BLaER1 (cell line): ENCODE data around the gene STK24.

ENCODE experiments used
- H3K27ac ChIP-seq: shearing (Covaris generic); formaldehyde crosslinking; 2 replicates; pipeline ENCODE4 v1.8.1; 2022
- H3K27me3 ChIP-seq: shearing (Covaris generic); formaldehyde crosslinking; 2 replicates; pipeline ENCODE4 v1.8.1; 2022
- H3K36me3 ChIP-seq: shearing (Covaris generic); formaldehyde crosslinking; 2 replicates; pipeline ENCODE4 v1.8.1; 2022
- H3K4me1 ChIP-seq: shearing (Covaris generic); formaldehyde crosslinking; 2 replicates; pipeline ENCODE4 v1.8.1; 2022
- H3K4me2 ChIP-seq: shearing (Covaris generic); formaldehyde crosslinking; 2 replicates; pipeline ENCODE4 v1.8.1; 2022
- H3K4me3 ChIP-seq: shearing (Covaris generic); formaldehyde crosslinking; 2 replicates; pipeline ENCODE4 v1.8.1; 2022
- H3K9ac ChIP-seq: shearing (Covaris generic); formaldehyde crosslinking; 2 replicates; pipeline ENCODE4 v1.8.1; 2022
- H3K9me3 ChIP-seq: shearing (Covaris generic); formaldehyde crosslinking; 2 replicates; pipeline ENCODE4 v1.8.1; 2022
- H4K20me1 ChIP-seq: shearing (Covaris generic); formaldehyde crosslinking; 2 replicates; pipeline ENCODE4 v1.8.1; 2022
- Cebpa-rat ChIP-seq: shearing (Covaris generic); IDR thresholded peaks from 2 replicates; pipeline ENCODE4 v1.8.1; 2022

Gene STK24

GRCh38 chr13:98534821-98535220 is 42.1 kb downstream of the STK24 start:
- Histone ChIP-seq H3K4me1 (peaks cover 29% of the 10 kb centered on the region), H3K4me2 (no peak overlapping the region), H4K20me1 (peaks cover 100% of the 10 kb centered on the region), H3K9me3 (no peaks in the 10 kb centered on the region), H3K27me3 (no peaks in the 10 kb centered on the region), H3K36me3 (peaks cover 63% of the 10 kb centered on the region), H3K27ac (no peak overlapping the region), H3K9ac (no peak overlapping the region), H3K4me3 (no peak overlapping the region)
- TF ChIP-seq Cebpa-rat = no peak

DNA sequence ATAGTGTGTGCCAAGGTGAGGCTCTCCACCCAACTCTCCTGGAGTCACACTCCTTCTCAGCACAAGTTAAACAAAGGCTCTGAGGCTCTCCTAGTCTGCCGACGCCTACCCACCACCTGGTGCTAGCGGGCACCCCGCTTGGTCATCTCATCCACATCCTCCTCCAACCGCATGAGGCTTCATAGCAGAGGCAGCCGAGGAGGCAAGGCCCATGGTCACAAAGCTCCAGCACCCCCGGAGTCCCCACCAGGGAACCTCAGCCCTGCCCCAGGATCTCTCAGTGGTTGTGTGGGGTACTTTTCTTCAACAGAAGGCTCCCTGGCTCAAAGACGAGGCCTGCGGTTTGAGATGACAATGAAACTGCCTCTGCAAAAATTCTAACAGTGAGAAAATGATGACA is 43.0 kb downstream of the STK24 start:
- Histone ChIP-seq H3K4me1 (peaks cover 20% of the 10 kb centered on the region), H3K4me2 (no peak overlapping the region), H4K20me1 (peaks cover 100% of the 10 kb centered on the region), H3K4me3 (no peak overlapping the region), H3K36me3 (peaks cover 61% of the 10 kb centered on the region), H3K27me3 (no peaks in the 10 kb centered on the region), H3K9me3 (no peaks in the 10 kb centered on the region), H3K27ac (no peak overlapping the region), H3K9ac (no peak overlapping the region)
- no peak for TF ChIP-seq Cebpa-rat

DNA sequence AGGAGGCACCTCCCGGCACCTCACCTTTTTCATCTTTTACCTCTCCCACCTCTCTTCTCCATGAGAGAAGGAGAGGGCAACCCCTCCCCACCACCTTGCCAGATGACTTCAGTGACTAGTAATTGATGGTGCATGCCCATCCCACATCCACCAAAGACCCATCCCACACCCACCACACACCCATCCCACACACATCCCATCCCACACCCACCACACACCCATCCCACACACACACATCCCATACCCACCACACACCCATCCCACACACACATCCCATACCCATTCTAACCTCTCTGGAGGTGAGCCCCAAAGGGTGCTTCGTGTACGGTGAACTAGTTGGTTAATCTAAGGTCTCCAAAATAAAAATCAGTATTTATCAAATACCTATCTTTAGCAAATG is 44.7 kb downstream of the STK24 start:
- peaks cover 100% of the 10 kb centered on the region for H4K20me1 ChIP-seq

DNA sequence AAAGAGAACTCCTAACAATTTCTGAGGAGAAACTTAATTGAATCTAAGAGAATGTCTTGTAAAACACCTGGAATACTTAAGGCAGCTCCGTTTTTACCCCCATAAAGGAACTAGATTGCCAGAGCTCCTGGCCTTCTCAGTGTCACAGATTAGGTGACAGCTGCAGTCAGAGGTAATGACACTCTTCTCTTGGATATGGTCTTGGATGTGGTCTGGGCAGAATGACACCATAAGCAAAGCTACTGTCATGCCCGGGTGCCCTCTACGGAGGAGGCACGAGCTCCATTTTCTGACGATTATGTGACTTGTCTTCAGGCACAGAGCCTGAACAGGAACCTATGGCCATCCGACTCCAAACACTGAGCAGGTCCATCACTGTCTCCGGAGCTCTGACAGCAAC is 46.7 kb downstream of the STK24 start:
- H4K20me1 ChIP-seq = peaks cover 100% of the 10 kb centered on the region
- H3K27me3 ChIP-seq = no peaks in the 10 kb centered on the region
- H3K9ac ChIP-seq = no peak overlapping the region
- no peak overlapping the region for H3K4me3 ChIP-seq
- H3K9me3 ChIP-seq = no peaks in the 10 kb centered on the region
- no peak overlapping the region for H3K27ac ChIP-seq
- peaks cover 23% of the 10 kb centered on the region for H3K4me1 ChIP-seq
- no peak overlapping the region for H3K4me2 ChIP-seq
- H3K36me3 ChIP-seq = peaks cover 48% of the 10 kb centered on the region
- no peak for TF ChIP-seq Cebpa-rat

More for the DNA sequence above, 44.7 kb downstream of the STK24 start:
- Histone ChIP-seq H3K9ac (no peak overlapping the region), H3K4me3 (no peak overlapping the region), H3K4me2 (no peak overlapping the region), H3K9me3 (no peaks in the 10 kb centered on the region), H3K4me1 (peaks cover 5% of the 10 kb centered on the region), H3K27me3 (no peaks in the 10 kb centered on the region), H3K36me3 (peaks cover 61% of the 10 kb centered on the region), H3K27ac (no peak overlapping the region)
- no peak for TF ChIP-seq Cebpa-rat

GRCh38 chr13:98529171-98529570 is 47.7 kb downstream of the STK24 start:
- Histone ChIP-seq H3K4me1 (peaks cover 33% of the 10 kb centered on the region), H3K27ac (no peak overlapping the region), H3K9ac (no peak overlapping the region), H3K4me2 (no peak overlapping the region), H3K9me3 (no peaks in the 10 kb centered on the region), H3K27me3 (no peaks in the 10 kb centered on the region), H3K4me3 (no peak overlapping the region), H4K20me1 (peaks cover 100% of the 10 kb centered on the region), H3K36me3 (peaks cover 42% of the 10 kb centered on the region)
- no peak for TF ChIP-seq Cebpa-rat

DNA sequence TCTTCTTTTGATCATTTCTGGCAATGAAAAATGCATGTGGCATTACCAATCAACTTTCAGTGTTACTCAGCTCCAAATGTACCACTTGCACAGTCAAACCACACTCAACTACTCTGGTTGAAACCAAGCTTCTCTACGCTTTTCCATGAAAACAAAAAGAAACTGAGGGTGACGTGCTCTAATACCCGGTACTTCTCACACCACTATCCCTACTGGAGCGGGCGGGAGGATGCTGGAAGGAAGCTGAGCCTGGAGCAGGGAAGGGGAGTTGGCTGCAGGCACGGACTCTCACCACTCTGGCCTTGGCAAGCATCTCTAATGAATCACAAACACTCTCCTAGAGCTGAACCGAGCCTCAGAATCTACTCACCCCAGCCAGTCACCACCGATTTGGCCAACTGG is 48.2 kb downstream of the STK24 start:
- Histone ChIP-seq H3K9ac (no peak overlapping the region), H3K4me2 (no peak overlapping the region), H3K27me3 (no peaks in the 10 kb centered on the region), H3K4me1 (peaks cover 38% of the 10 kb centered on the region), H3K36me3 (peaks cover 37% of the 10 kb centered on the region), H4K20me1 (peaks cover 100% of the 10 kb centered on the region), H3K27ac (no peak overlapping the region), H3K9me3 (no peaks in the 10 kb centered on the region), H3K4me3 (no peak overlapping the region)
- no peak for TF ChIP-seq Cebpa-rat

GRCh38 chr13:98527526-98527925 is 49.4 kb downstream of the STK24 start:
- Histone ChIP-seq H3K4me2 (no peak overlapping the region), H3K9ac (no peak overlapping the region), H3K4me1 (peaks cover 44% of the 10 kb centered on the region), H3K27me3 (no peaks in the 10 kb centered on the region), H3K27ac (no peak overlapping the region), H4K20me1 (peaks cover 100% of the 10 kb centered on the region), H3K4me3 (no peak overlapping the region), H3K9me3 (no peaks in the 10 kb centered on the region), H3K36me3 (peaks cover 34% of the 10 kb centered on the region)
- TF ChIP-seq Cebpa-rat = no peak

- peaks cover 100% of the 10 kb centered on the region for H4K20me1 ChIP-seq
- H3K4me3 ChIP-seq = no peak overlapping the region
- no peak overlapping the region for H3K27ac ChIP-seq
- no peak for TF ChIP-seq Cebpa-rat
- H3K9me3 ChIP-seq = no peaks in the 10 kb centered on the region
- peaks cover 28% of the 10 kb centered on the region for H3K36me3 ChIP-seq
- peaks cover 44% of the 10 kb centered on the region for H3K4me1 ChIP-seq
- no peaks in the 10 kb centered on the region for H3K27me3 ChIP-seq
- H3K4me2 ChIP-seq = peak overlapping the region; percentile 38; the same call in 1 of the 2 replicates
- no peak overlapping the region for H3K9ac ChIP-seq
These were observed 50.8 kb downstream of the STK24 start for GRCh38 chr13:98526182-98526512.

DNA sequence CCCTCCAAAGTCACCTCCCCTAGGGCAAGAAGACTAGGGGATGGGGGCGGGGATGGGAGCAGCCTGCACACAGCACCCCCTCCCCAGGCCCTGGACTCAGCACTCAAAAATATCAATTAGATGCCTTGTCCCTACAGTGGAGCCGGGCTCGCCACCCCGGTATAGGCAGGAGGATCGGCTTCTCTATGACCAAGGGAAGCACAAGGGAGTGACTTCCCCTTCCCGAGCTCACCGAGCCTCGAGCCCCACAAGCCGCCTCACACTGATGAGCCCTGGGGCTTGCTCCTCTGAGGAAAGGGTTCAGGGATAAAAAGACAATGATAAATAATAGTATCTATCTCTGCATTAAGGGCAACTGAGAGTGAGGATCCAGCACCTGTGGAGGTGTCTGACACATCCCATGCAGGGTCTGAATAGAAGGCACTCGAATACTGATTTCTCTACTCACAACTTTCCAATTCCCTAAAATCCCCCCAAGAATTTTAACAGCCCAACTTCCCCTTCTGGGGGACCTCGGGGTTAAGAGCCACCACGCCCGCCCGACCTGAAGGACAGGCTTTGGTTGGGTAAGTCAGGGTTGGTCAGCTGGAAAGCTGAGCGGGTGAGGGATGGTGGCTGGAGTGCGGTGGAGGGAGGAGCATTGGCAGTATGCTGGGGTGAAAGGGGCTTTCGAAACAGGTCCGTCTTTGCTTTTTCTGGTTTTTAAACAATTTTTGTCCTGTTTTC is 51.3 kb downstream of the STK24 start:
- Histone ChIP-seq H3K27me3 (no peaks in the 10 kb centered on the region), H3K9ac (no peak overlapping the region), H3K9me3 (no peaks in the 10 kb centered on the region), H3K36me3 (peaks cover 30% of the 10 kb centered on the region), H3K4me2 (peak overlapping the region; percentile 38), H4K20me1 (peaks cover 100% of the 10 kb centered on the region), H3K4me1 (peaks cover 44% of the 10 kb centered on the region), H3K27ac (no peak overlapping the region), H3K4me3 (no peak overlapping the region)
- TF ChIP-seq Cebpa-rat = no peak

DNA sequence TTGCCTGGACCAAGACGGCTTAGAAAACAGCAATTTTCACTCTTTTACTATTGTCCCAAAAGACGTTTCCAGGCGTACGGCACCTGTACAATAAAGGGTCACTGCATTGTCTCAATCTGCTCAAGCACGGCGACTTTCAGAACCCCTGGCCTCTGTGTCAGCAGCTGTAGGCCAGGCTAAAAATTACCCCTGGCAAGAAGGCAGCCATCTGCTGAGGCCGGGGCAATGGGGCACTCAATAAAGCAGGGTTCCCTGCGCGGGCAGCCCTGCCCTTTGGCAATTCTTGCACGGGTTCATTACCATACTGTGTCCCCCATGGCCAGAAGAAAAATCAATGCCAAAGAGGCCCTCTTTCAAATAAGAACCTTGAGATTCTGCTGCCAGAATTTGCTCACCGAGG is 52.1 kb downstream of the STK24 start:
- Histone ChIP-seq H3K27ac (no peak overlapping the region), H3K36me3 (peaks cover 29% of the 10 kb centered on the region), H3K9ac (0 out of 2 replicates have a peak overlapping the region, but pooled peaks have one; percentile 11), H3K4me2 (peak overlapping the region; percentile 38), H3K9me3 (no peaks in the 10 kb centered on the region), H4K20me1 (peaks cover 100% of the 10 kb centered on the region), H3K4me3 (no peak overlapping the region), H3K27me3 (no peaks in the 10 kb centered on the region), H3K4me1 (peaks cover 44% of the 10 kb centered on the region)
- TF ChIP-seq Cebpa-rat = no peak
